Peyer's patch (tissue), 4 donors: ENCODE data around the gene TBX6. TPM values are rescaled to one million over a fixed set of nuclear protein-coding genes. Genes with fewer than 3 reads are reported as not detected.
"Not testable (repeated sequence)": the region's sequence is repeated elsewhere in the genome, so short reads cannot be mapped to it uniquely, and the experiment has no call there.

Experiments used
- DNase-seq, 3 donors: peaks; one replicate each; pipeline ENCODE4 v3.0.0-alpha.2; 2017 to 2019
- H3K27ac ChIP-seq, 4 donors: fragments of 200-600 bp; sonication (generic); one replicate each; pipeline ENCODE4 v1.5.1; 2016 to 2019
- H3K27me3 ChIP-seq, 2 donors: fragments of 200-600 bp; sonication (generic); one replicate each; pipeline ENCODE4 v1.5.1; 2019
- H3K36me3 ChIP-seq, 3 donors: fragments of 200-600 bp; sonication (generic); one replicate each; pipeline ENCODE4 v1.5.1; 2016 to 2019
- H3K4me1 ChIP-seq, 4 donors: fragments of 200-600 bp; sonication (generic); one replicate each; pipeline ENCODE4 v1.5.1; 2016 to 2019
- H3K4me3 ChIP-seq, 4 donors: fragments of 200-600 bp; sonication (generic); 1 replicate in 3 of 4; 2 replicates in 1 of 4; pipeline ENCODE4 v1.5.1; 2016 to 2019; ENCODE audit warnings: mild to moderate bottlenecking in 1 of 4
- H3K9me3 ChIP-seq, 4 donors: fragments of 200-600 bp; sonication (generic); one replicate each; pipeline ENCODE4 v1.5.1; 2016 to 2019; ENCODE audit warnings: mild to moderate bottlenecking in 1 of 4
- POLR2A ChIP-seq, 2 donors: fragments of 450-650 bp; IDR thresholded peaks; one replicate each; pipeline ENCODE4 v1.5.1; 2017; ENCODE audit warnings: antibody characterized with exemption in 2 of 2, mild to moderate bottlenecking in 2 of 2, moderate library complexity in 2 of 2
- total RNA-seq, 4 donors: library from RNA; depleted of rRNA; stranded (reverse); fragments of >200 nt; gene quantifications; one replicate each; pipeline ENCODE4 v1.1.0, GENCODE V29; 2016
- TF ChIP-seq, protein P1 (sequence below), 6 experiments: fragments of 450-650 bp in 4 of 6; fragments of 200-600 bp in 2 of 6; sonication (generic) in 1 of 6; IDR thresholded peaks; one replicate each; pipeline ENCODE4 v1.5.1; 2017 to 2019; ENCODE audit warnings: antibody characterized with exemption in 6 of 6, mild to moderate bottlenecking in 3 of 6, moderate library complexity in 1 of 6

TBX6 gene
- total RNA-seq, 4 donors from 2014 or later = 0.53 to 3.4 (median 2.2) TPM

DNA sequence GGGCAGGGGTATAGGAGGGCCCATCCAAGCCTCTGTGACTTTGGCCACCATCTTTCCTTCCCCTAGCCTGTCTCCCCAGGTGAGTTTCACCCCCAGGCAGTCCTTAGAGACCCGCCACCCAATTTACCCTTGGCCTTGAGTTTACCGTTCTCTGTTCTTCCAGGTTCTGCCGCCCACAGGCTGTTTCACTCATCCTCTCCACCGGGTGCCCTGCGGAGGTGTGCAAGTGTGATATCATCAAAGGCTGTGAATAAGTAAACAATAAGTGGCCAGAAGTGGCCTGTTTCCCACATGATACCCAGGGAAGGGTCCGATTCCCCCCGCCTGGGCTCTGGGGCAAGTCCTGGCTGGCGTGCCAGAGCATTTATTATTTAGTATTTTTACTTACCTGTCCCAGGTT lies 45.5 kb downstream of the TBX6 start:
- Histone ChIP-seq H3K36me3 (no peaks in the 10 kb centered on the region), H3K9me3 (no peaks in the 10 kb centered on the region), H3K27ac (no peak overlapping the region), H3K4me3 (no peak overlapping the region), H3K27me3 (no peaks in the 10 kb centered on the region), H3K4me1 (no peaks in the 10 kb centered on the region)
- TF ChIP-seq, protein P1, sequence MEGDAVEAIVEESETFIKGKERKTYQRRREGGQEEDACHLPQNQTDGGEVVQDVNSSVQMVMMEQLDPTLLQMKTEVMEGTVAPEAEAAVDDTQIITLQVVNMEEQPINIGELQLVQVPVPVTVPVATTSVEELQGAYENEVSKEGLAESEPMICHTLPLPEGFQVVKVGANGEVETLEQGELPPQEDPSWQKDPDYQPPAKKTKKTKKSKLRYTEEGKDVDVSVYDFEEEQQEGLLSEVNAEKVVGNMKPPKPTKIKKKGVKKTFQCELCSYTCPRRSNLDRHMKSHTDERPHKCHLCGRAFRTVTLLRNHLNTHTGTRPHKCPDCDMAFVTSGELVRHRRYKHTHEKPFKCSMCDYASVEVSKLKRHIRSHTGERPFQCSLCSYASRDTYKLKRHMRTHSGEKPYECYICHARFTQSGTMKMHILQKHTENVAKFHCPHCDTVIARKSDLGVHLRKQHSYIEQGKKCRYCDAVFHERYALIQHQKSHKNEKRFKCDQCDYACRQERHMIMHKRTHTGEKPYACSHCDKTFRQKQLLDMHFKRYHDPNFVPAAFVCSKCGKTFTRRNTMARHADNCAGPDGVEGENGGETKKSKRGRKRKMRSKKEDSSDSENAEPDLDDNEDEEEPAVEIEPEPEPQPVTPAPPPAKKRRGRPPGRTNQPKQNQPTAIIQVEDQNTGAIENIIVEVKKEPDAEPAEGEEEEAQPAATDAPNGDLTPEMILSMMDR (IDR thresholded peaks at IDR 0.05) = no peak
- no peak for TF ChIP-seq POLR2A (IDR thresholded peaks at IDR 0.05)
- DNase-seq = no peak

DNA sequence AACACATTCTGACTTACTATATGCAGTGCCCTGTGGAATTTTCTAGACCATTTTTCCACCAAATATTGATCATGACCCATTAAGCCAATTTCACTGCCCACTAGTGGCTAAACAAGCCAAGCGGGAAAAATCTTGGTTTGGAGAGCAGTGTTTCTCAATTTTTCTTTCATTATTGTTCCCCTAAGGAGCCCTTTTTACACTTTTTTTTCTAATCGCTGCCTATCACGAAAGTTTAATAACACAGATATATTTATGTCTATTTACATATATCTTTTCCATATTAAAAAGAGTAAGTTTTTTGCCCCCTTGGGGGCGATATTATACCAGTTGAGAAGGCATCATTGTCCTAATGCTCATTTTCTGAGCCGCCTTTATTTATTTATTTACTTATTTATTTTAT lies 49.9 kb downstream of the TBX6 start:
- DNase-seq = no peak
- H3K4me1 ChIP-seq = no peaks in the 10 kb centered on the region
- H3K4me3 ChIP-seq = no peak overlapping the region
- TF ChIP-seq POLR2A (IDR thresholded peaks at IDR 0.05) = no peak
- TF ChIP-seq, protein P1 (IDR thresholded peaks at IDR 0.05) = peak; percentile 9 to 39 (median 28)
- H3K9me3 ChIP-seq = no peaks in the 10 kb centered on the region
- H3K36me3 ChIP-seq = no peaks in the 10 kb centered on the region
- H3K27me3 ChIP-seq = no peaks in the 10 kb centered on the region
- H3K27ac ChIP-seq = no peak overlapping the region

DNA sequence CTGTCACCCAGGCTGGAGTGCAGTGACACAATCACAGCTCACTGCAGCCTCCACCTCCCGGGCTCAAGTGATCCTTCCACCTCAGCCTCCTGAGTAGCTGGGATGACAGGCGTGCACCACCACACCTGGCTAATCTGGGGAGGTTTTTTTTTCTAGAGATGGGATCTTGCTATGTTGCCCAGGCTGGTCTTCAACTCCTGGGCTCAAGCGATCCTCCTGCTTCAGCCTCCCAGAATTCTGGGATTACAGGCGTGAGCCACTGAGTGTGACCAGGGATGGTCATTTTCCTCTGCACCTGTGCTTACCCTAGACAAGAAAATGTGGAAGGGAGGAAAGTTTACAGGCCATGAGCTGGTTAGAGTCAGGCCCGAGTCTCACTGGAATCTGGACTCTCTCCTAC lies 51.0 kb downstream of the TBX6 start:
- not testable (repeated sequence) for H3K9me3 ChIP-seq, DNase-seq, H3K27ac ChIP-seq

DNA sequence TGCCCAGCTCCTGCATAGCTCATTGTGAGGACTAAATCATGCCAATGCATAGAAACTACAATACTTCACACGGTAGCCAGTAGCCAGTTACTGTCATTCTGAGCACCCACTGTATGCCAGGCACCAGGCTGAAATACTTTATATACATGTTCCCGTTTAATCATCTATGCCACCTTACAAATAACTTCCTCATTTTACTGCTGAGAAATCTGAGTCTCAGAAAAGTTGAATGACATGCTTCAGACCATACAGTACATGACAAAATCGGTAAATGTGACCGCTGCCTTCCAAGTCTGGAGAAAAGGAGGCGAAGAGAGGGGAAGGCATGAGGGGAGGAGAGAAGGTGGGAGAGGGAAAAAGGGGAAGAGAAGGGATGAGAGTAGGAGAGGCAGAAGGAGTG lies 51.5 kb downstream of the TBX6 start:
- H3K4me1 ChIP-seq = no peaks in the 10 kb centered on the region
- no peaks in the 10 kb centered on the region for H3K9me3 ChIP-seq
- H3K27ac ChIP-seq = no peak overlapping the region
- TF ChIP-seq, protein P1 (IDR thresholded peaks at IDR 0.05) = no peak
- no peak for TF ChIP-seq POLR2A (IDR thresholded peaks at IDR 0.05)
- H3K27me3 ChIP-seq = no peaks in the 10 kb centered on the region
- no peak for DNase-seq
- no peaks in the 10 kb centered on the region for H3K36me3 ChIP-seq
- no peak overlapping the region for H3K4me3 ChIP-seq

More for the DNA sequence above, 51.0 kb downstream of the TBX6 start:
- H3K27me3 ChIP-seq, H3K4me3 ChIP-seq, H3K36me3 ChIP-seq, H3K4me1 ChIP-seq: not testable (repeated sequence)

Other genes starting within 250 kb of the TBX6 start
- 100 to 1,000 TPM in 1 of 4 donors, 10 to 100 TPM in 3; 39.6 to 122 (median 91.2) TPM for gene CDIPT, start 228.7 kb downstream of the TBX6 start, total RNA-seq
- 10 to 100 TPM in 2 of 4 donors, 1 to 10 TPM in 2; 1.7 to 14.2 (median 10.6) TPM for gene SEZ6L2, start 192.4 kb downstream of the TBX6 start, total RNA-seq
- under 1 TPM in 1 of 4 donors, not detected in 3; 0.53 TPM for gene ASPHD1, start 191.4 kb downstream of the TBX6 start, total RNA-seq
- 10 to 100 TPM; 38.8 to 98.1 (median 48.7) TPM for gene KCTD13, start 165.7 kb downstream of the TBX6 start, total RNA-seq
- 100 to 1,000 TPM; 103 to 201 (median 170) TPM for gene TMEM219, start 129.8 kb downstream of the TBX6 start, total RNA-seq
- gene TAOK2, start 118.1 kb downstream of the TBX6 start, total RNA-seq = 100 to 1,000 TPM in 1 of 4 donors, 10 to 100 TPM in 3; 78.1 to 123 (median 90.9) TPM
- gene HIRIP3, start 96.3 kb downstream of the TBX6 start, total RNA-seq = 10 to 100 TPM in 3 of 4 donors, 1 to 10 TPM in 1; 5.8 to 15.1 (median 13.1) TPM
- gene INO80E, start 95.7 kb downstream of the TBX6 start, total RNA-seq = 10 to 100 TPM; 46.6 to 85.8 (median 75.9) TPM
- 1 to 10 TPM in 3 of 4 donors, not detected in 1; 2.5 to 4.9 (median 2.9) TPM for gene DOC2A, start 80.9 kb downstream of the TBX6 start, total RNA-seq
- not detected for gene C16orf92, start 68.7 kb downstream of the TBX6 start, total RNA-seq
- not detected for gene TLCD3B, start 60.7 kb downstream of the TBX6 start, total RNA-seq
- 1,000 to 10,000 TPM in 1 of 4 donors, 100 to 1,000 TPM in 3; 427 to 1,063 (median 887) TPM for gene ALDOA, start 26.2 kb downstream of the TBX6 start, total RNA-seq
- gene PPP4C, start 15.9 kb downstream of the TBX6 start, total RNA-seq = 10 to 100 TPM; 43.7 to 79.4 (median 56.6) TPM
- 100 to 1,000 TPM in 2 of 4 donors, 10 to 100 TPM in 2; 85.8 to 144 (median 113) TPM for gene YPEL3, start 4.3 kb upstream of the TBX6 start, total RNA-seq
- 10 to 100 TPM in 3 of 4 donors, 1 to 10 TPM in 1; 9.1 to 25.6 (median 14.6) TPM for gene GDPD3, start 21.6 kb upstream of the TBX6 start, total RNA-seq
- 100 to 1,000 TPM; 131 to 249 (median 191) TPM for gene MAPK3, start 31.3 kb upstream of the TBX6 start, total RNA-seq
- gene CORO1A, start 91.7 kb upstream of the TBX6 start, total RNA-seq = 100 to 1,000 TPM in 1 of 4 donors, 10 to 100 TPM in 3; 21.2 to 205 (median 32.1) TPM
- gene BOLA2B, start 101.7 kb upstream of the TBX6 start, total RNA-seq = 100 to 1,000 TPM; 227 to 487 (median 370) TPM
- gene SLX1A, start 102.0 kb upstream of the TBX6 start, total RNA-seq = 100 to 1,000 TPM in 3 of 4 donors, 10 to 100 TPM in 1; 56.1 to 283 (median 260) TPM
- gene SULT1A3, start 107.3 kb upstream of the TBX6 start, total RNA-seq = 100 to 1,000 TPM in 3 of 4 donors, 10 to 100 TPM in 1; 97.4 to 195 (median 133) TPM
- 1 to 10 TPM in 3 of 4 donors, not detected in 1; 5.9 to 9.9 (median 8.3) TPM for gene NPIPB13, start 156.6 kb upstream of the TBX6 start, total RNA-seq